HG03378 (cell line): ENCODE measurements around the gene FOSL1.
"Not testable (repeated sequence)": the region's sequence is repeated elsewhere in the genome, so short reads cannot be mapped to it uniquely, and the experiment has no call there.

ENCODE experiments used
- ATAC-seq: cut with Tn5 transposase; IDR thresholded peaks from one replicate; pipeline ENCODE4 v1.9.1; 2021; ENCODE audit warnings: mild to moderate bottlenecking, moderate library complexity; ENCODE audit not compliant: unreplicated experiment

Gene FOSL1

DNA sequence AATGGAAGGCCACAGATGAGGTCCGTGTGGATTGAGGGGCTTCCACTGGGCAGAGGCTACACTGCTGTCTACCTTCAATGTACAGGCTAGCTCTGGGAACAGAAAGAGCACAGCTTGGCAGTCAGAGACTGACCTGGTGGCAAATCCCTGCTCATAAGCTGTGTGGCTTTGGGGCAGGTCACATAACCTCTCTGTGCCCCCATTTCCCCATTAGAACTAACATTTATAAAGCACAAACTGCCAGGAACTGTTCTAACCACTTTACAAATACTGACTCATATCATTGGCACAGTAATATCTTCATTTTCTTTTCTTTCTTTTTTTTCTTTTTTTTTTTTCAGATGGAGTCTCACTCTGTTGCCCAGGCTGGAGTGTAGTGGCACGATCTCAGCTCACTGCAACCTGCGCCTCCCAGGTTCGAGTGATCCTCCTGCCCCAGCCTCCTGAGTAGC, 3.1 kb downstream of the FOSL1 start:
- ATAC-seq = no peak

DNA sequence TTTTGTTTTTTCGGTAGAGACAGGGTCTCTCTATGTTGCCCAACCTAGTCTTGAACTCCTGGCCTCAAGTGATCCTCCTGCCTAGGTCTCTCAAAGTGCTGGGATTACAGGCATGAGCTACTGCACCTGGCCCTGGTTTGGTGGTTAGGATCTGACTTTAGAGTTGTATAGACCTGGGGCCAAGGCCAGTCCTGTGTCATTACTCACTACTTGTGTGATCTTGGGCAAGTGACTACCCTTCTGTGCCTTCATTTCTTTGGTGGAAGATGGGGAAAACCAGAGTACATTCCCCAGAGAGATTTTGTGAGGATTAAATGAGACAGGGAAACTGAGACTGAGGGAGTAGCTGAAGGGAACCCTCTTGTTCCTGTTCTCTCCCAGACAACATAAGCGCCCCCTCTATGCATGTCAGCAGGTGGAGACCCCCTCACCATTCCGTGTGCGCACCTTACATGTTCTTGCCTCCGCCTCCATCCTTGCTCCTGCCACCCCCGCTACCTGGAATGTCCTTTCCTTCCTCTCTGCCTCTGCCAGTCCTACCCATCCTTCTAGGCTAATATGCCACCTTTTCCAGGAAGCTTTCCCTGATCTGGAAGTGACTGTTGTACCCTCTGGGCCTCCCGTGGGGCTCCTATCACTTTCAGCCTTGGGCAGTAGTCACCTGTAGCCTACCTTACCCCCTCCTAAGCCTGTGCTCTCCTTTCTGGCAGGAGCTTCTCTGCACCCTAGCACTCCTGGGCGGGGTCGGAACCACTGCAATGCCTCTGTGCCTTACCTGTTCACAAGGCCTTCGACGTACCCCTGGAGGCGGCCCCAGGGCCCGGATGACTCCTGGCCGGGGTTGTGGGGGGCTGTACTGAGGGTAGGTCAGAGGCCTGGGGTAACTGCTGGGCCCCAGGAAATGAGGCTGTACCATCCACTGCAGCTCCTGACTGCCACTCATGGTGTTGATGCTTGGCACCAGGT, 3.9 kb downstream of the FOSL1 start:
- ATAC-seq = no peak

DNA sequence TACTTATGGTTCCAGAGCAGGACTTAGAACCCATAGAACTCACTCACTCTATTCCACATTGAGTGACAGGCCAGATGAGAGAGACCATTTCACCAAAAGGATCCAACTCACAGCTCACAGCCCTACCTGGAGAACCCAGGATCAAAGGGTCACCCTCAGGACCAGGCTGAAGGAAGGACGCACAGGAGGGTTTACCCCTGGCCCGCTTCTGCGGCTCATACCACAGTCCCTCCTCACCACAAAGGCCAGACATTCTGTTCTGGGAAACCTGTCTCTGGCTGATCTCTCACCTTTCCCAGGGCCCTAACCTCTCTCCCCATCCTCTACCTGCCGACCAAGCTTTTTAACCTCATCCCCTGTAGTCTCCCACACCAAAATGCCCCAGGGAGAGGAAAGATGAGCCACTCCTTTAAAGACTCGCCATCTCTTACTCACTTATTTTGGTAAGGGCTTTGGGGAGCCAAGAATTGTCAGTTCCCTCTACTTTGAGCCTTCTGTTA, 4.7 kb downstream of the FOSL1 start:
- no peak for ATAC-seq

DNA sequence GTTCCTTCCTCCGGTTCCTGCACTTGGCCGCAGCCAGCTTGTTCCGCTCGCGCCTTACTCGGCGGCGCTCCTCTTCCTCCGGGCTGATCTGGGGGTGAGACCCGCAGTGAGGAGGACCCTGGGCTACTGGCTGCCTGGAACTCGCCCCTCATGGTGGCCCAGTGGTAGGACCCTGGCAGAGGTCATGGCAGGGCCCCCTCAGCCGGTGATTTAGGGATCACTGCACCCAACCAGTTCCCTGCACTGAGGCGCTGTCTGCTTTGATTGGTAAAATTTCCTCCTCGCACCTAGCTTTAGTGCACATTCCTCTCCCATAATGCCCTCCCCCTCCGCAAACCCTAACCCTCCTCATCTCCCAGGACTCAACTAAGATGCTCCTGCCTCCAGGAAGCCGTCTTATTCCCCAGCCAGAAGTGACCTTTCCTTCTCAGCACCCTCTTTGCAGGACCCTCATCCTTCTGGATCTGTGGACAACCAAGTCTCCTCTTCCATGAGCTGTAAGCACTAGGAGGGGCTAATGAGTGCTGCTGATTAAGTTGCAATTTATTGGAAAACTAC, 6.1 kb downstream of the FOSL1 start:
- ATAC-seq = no peak

DNA sequence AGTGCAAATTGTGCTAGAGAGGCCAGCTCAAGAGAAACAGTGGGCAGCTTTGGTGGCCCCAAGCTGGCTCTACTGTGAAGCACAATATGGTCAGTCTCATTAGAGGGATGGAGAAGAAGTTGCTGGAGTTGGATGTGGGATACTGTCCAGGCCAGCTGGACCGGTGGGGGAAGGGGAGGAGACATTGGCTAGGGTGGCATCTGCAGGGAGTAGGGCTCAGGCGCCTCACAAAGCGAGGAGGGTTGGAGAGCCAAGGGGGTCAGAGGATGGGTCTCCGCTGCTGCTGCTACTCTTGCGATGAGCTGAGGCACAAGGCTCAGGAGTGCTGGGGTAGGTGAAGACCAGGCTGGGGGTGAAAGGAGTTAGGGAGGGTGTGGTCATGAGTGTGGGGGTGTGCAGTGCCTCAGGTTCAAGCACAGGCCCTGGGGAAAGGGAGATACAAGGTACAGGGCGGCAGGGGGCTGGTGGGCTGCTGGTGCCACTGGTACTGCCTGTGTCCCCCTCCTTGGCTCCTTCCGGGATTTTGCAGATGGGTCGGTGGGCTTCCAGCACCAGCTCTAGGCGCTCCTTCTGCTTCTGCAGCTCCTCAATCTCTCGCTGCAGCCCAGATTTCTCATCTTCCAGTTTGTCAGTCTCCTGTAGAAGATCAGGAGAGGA, 7.4 kb downstream of the FOSL1 start:
- ATAC-seq = no peak

DNA sequence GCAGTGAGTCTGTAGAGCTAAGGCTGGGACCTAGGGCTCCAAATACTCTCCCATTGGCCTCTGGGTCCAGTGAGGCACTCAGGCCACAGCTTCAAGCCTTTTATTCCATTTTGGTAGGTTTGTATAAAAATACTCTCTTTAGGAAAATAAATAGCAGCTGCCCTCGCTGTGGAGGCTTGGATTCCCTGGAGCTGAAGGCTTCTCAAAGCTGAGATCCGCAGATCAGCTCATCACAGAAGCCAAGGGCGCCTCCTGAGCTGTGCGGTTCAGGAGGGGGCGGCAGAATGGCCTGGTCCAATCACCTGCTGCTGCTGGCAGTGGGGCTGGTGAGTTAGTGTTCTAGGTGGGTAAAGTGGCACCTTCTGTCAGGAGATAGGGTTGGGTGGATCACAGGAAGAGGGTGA, 8.0 kb downstream of the FOSL1 start:
- not testable (repeated sequence) for ATAC-seq

DNA sequence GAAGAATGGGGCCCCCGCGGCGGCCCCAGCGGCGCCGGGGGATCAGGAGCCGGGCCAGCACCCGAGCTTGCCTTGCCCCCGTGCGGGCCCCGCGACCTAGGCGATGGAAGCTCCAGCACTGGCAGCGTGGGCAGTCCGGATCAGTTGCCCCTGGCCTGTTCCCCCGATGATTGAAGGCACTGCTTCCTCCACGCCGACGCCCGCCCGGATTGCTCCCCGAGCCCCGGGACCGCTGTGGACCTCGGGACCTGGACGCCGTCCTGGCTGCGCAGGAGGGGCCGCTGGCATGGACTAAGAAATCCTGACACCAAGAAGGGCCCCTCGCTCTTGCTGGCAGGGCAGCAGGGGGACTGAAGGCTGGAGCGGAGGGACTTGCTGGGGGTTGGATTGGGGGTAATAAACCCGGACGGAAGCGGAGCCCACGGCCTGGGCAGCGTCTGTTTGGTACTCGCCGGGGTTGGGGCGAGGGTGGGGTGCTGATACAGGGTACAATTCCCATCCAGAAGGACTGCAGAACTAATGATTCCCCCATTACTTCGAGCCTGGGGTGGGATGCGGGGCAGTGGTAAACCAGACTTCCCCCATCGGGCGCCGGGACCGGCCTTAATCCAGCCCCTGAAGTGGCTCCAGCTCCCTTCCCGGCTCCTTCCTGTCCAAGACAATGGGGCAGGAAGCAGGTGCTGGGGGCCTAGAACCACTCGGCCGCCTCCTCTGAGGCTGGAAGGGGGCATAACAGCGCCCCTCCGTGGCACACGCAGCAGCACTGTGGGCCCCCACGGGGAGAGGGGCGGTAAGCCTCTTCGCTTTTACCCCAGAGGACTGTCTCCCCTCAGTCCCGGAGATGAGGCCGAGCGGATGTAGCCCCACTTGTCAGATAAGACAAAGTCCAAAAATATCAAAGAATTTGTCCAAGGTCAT, 8.7 kb downstream of the FOSL1 start:
- no peak for ATAC-seq

DNA sequence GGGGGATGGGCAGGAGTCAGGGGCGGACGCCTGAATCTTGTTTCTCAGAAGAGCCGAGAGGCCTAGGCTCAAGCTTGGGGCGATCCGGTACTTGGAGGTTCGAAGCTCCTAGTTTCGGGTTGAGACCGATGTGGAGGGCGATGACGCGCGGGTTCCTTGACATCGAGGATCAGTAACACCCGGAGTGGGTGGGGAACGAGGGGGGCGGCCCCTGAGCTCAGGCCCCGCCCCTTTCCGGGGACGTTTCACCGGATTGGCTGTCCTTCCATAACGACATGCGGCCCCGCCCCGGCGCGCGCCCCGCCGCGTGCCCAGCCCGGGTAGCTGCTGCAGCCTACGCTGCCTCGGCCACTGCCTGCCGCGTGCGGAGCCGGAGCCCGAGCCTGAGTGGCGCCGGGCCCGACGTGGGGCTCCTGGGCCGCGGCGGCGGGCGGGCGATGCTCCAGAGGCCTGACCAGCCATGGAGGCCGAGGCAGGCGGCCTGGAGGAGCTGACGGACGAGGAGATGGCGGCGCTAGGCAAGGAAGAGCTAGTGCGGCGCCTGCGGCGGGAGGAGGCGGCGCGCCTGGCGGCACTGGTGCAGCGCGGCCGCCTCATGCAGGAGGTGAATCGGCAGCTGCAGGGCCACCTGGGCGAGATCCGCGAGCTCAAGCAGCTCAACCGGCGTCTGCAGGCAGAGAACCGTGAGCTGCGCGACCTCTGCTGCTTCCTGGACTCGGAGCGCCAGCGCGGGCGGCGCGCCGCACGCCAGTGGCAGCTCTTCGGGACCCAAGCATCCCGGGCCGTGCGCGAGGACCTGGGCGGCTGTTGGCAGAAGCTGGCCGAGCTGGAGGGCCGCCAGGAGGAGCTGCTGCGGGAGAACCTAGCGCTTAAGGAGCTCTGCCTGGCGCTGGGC, 9.6 kb downstream of the FOSL1 start, which contains the start of gene CCDC85B:
TSS of gene CCDC85B (plus strand) at position 350 of the 895 bp plus-strand sequence. CDS start at position 461, 111 bp downstream.
- peak; percentile 39 for ATAC-seq

DNA sequence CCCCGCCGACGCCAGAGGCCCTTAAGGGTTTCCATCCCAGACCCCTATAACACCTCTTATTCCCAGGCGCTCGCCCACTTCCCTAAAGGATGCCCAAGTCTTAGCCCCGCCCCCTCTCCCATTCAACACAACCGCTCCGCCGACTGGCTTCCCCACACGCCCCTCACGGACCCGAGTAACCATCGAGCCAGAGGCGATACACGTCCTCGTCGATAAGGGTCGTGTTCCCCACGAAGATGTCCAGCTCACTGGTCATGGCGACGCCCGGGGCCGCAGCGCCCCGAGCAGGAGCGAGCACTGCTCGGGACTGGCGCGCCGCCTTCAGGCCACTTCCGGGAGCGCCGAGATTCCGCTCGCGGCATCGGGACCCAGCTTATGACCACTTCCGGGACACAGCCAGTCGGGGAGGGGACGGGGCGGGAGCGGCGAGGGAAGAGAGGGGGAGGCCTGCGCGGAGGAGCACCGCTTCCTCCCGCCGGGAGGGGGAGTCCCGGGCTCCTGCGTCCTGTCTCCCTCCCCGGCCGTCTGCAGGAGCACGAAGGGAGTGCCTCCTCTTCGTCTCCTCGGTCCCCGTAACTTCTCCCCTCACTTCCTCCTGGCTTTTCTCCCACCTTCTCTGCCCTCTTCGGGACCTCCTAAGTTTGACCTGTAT, 11.9 kb downstream of the FOSL1 start, which contains the start of gene FIBP:
TSS of gene FIBP (minus strand) at position 309 of the 652 bp plus-strand sequence. CDS start at position 256, 53 bp downstream.
- no peak for ATAC-seq

DNA sequence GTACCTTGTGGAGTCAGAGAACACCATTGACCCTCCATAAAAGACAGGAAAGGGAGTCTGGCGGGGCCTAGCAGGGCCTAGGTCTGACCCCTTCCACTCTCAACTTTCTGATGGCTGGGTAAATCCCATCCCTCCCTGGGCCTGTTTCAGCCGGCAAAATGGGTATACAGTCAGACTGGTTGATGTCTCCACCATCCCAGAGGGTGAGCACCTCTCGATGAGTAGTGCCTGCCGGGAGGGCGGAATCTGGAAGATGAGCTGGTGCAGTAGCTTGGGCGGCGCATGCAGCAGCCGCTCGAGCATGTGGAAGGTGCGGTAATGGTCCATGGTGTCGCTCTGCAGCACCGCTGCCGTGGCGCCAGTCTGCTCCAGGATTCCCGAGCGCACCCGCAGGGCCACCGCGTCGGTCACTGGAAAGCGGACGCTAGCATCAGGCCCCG, 12.4 kb downstream of the FOSL1 start:
- ATAC-seq = no peak

DNA sequence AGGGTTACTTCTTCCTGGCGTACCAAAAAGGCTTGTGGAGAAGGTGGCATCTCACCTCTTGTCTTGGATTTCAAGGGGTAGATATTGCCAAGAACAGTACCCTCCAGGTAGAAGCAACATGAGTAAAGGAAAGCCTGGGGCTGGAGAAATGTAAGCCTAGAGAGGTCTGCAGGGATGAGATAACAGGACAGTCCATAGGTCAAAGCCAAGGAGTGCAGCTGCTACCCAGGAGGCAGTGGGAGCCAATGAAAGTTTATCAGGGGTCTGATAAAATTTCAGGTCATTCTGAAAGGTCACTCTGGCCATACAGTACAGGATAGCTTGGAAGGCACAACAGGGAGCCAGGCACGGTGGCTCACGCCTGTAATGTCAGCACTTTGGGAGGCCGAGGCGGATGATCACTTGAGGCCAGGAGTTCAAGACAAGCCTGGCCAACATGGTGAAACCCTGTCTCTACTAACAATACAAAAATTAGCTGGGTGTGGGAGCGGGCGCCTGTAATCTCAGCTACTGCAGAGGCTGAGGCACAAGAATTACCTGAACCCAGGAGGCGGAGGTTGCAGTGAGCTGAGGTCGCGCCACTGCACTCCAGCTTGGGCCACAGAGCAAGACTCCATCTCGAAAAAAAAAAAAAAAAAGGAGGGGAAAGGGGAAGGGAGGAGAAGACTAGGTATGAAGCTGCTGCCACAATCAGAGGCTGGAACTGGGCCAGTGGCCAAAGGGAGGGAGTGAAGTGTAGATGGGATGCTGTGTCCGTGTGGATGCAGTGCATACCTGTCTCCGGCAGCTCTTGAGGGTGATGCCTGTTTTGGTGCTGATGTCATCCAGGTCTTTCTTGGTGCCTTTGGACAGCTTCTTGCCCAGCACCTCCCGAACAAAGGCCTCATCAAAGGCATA, 13.1 kb downstream of the FOSL1 start:
- no peak for ATAC-seq

DNA sequence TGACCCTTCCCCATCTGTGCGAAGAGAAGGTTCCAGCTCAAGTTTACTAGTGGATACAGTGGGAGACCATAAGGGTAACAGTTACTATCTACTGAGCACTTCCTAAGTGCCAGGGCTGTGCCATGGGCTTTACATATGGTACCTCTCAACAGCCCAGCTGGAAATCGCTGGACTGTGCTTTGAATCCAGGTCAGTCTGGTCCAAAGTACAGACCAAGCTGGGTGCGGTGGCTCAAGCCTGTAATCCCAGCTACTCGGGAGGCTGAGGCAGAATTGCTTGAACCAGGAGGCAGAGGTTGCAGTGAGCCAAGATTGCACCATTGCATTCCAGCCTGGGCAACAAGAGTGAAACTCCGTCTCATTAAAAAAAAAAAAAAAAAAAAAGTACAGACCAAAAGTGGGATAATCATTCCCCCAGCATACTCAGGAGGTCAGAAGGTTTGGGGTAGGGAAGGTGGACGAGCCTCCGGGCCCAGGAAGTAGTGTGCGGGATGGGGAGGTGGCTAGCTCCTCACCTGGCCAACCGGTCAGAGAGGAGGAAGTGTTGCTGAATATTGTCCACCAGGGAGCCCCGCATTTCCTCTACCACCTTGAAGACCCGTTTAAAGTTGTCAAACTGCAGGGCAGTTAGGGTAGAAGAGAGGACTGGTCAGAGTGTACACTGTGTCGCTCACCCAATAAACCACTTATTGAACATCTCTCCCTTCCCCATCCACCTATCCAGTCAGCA, 14.2 kb downstream of the FOSL1 start:
- ATAC-seq = no peak

DNA sequence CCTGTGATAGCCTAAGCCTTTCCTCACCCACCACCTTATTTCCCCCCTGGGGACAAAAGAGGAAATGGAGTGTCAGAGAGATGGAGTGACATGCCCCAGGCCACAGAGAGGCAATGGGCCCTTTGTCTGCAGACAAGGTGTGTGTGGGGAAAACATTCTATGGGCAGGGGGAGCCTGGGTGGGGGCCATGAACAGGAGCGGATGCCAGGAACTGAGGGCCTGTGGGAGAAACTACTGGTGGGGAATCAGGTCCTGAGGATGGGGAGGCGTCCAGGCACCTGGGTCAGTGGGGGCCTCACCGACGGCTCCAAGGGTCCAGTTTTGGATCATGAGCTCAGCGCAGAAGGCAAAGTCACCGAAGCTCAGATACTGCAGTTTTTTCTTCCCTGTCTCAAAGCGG, 15.0 kb downstream of the FOSL1 start:
- no peak for ATAC-seq

DNA sequence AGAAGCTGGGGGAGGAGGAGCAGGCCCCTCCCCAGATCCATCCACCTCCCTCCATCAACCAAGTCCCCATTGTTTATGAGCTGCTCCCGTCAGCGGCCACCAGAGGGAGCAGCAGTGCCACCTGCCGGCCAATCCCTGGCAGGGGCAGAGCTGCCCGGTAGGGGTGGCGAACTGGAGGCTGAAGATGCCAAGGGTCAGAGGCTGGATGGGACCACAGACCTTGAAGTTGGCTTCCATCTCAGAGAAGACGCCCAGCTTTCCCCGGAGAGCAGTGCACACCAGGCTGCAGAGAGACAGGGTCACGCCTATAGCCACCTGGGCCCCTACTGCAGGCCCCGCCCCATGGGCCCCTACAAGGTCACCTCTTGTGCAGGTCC, 15.5 kb downstream of the FOSL1 start:
- ATAC-seq = no peak

DNA sequence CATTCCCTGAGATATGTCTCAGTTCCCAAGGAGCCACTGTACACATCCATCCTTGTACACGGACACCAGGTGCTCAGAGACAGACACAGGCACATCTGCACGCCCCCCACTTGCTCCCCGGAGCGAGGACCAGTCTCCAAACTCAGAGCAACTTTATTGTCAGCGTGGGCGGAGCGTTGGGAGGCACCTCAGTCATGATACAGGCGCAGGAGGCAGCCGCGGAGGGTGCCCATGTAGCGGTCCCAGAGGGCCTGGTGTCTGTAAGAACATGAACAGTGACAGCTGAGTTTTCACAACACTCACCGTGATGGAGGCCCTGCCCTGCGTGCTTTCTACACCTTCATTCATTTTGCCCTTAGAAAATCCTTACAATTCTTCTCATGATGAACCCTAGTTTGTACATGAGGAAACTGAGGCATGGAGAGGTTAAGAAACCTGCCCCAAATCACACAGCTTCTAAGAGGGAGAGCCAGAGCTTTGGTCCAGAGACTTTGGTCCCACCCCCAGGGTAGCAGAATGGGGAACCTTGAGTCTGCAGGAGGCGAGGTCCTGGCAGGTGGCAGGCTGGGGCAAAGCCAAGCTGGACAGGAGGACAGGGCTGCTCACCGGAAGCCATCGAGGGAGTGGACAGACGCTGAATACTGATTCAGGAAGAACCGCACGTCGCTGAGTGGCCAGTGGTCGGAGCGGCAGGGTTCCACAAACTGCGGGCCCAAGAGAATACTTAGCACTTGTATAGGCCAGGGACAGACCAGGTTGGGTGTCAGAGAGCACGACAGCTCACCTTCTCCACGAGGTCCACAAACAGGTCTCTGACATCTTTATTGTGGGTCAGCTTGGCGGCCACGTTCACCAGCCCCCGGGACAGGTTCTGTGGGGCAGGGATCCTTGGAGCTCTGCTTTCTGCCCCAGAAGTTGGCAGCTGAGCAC, 16.1 kb downstream of the FOSL1 start:
- no peak for ATAC-seq
